Posterior vena cava (tissue), 2 donors: ENCODE results near the gene AAGAB. TPM values are rescaled to one million over a fixed set of nuclear protein-coding genes. Genes with fewer than 3 reads are reported as not detected.

Source experiments
- DNase-seq: peaks from one replicate; pipeline ENCODE4 v3.0.0-alpha.2; 2020; ENCODE audit warnings: low spot score
- intact Hi-C, 2 donors: fragments of 100-400 bp; cut with DNase I; formaldehyde crosslinking; loops; one replicate each; pipeline versions ENCODE4 v1.14.1 to v1.14.2; 2022 to 2023
- total RNA-seq, 2 donors: library from RNA; stranded (reverse); fragmentation: NEBNext Ultra II Directional; extraction: Animal tissue kit (Norgen Biotek cat#: 25700); gene quantifications; one replicate each; pipeline ENCODE4 v1.2.1, GENCODE V29; 2021
- donor health status: DM: yes; HTN: yes; CAD: no.
- donor health status: DM: yes; HTN: yes; CAD: no.

The AAGAB gene
- total RNA-seq, 2 donors from 2014 or later: 27.9 to 29.2 TPM

DNA sequence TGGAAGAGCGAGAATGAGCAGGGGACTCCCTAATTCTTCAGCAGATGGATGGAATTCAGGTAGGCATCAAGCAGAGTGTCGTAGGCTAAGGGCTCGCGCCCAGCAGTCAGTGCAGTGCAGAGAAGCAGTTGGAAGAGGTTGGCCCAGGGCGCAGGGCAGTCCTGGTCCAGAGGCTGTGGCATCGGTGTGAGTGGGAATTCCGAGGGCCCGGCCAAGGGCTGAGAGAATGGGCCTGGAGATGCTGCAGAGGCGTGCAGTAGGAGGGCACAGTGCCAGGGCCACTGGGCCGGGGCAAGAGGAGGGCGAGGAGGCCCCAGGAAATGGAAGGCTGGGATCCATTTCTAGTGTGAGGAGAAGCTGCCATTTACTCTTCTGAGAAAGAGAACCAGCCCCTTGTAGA, 74.4 kb downstream of the AAGAB start:
- intact Hi-C loops: no loop called here
- peak; percentile 56 for DNase-seq

DNA sequence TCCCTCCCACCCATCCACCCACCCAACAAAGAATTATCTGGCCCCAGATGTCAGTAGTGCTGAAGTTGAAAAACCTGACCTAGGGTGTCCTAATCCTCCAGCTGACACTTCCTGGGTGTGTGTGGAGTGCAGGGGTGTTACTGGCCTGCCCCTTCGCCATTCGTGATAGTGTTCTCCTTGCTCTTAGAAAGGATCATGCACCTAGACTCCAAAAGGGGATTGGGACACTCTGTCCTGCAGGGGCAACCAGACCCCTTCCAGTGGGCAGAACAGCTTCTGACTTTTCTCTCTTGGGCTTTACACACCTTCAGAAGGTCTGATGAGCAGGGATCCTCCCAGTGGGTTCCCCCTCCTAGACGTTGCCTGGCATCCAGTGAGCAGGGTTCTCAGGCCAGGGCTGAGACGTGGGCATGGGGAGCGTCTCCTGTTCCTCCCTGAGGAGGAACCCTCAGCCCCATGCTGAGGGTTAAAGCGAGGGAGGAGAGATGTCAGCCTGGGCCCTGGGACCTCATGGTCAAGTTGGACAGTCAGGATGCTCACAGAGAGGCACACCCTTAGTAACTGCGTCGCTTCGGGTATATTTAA, 75.0 kb downstream of the AAGAB start:
- intact Hi-C loops: loop anchor here in 1 of 2 donors (10.0 kb wide), 1 partner anchor 115 kb away; the partner anchor contains the start of gene SMAD3
- DNase-seq: no peak

DNA sequence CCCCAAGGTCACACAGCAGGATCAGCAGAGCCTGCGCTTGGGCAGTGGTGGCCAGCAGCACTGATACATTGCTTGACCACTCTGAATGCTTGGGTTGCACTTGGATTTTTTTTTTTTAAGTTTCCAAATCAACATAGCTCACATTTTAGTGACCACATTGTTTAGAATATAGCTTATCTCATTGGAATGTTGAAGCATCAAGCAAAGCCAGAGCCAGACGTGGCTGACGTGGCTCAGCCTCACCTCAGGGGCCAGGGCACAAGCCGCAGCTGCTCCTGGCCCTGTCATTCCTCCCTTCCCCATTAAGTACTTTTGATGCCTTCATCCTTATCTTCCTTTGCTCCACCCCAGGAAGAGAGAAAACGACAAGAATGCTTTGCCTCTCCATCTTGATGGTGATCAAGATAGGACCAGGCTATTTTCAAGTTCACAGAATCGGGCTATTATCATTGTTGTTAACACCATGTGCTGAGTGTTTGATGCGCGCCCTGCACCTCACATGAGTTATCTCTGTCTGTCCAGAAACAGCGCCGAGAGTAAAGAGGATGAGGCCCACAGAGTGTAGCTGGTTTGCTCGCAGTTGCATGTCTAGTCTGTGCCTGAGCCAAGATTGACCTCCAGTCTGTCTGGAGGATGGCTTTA, 75.8 kb downstream of the AAGAB start:
- intact Hi-C loops: loop anchor here in 1 of 2 donors (10.0 kb wide), 1 partner anchor 114 kb away; the partner anchor contains the start of gene SMAD3
- DNase-seq: no peak

DNA sequence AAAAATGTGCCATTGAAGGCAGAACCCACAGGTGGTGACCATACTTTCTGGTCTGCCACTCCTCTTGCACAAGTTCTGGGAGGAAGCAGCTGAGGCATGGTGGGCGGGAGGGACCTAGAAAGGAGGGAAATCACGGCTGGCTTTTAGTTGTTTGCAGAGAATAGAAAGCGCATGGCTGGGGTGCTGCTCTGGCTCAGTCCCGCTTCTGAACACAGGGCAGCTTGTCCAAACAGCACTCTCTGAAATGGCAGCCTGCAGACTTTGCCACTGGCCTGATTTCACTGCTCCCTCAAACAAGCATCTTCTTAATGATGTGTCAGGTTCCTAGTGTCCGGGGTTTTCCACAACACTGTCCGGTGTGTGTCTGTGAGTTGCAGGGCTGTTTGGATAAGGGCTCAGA, 76.7 kb downstream of the AAGAB start:
- DNase-seq: peak; percentile 64

DNA sequence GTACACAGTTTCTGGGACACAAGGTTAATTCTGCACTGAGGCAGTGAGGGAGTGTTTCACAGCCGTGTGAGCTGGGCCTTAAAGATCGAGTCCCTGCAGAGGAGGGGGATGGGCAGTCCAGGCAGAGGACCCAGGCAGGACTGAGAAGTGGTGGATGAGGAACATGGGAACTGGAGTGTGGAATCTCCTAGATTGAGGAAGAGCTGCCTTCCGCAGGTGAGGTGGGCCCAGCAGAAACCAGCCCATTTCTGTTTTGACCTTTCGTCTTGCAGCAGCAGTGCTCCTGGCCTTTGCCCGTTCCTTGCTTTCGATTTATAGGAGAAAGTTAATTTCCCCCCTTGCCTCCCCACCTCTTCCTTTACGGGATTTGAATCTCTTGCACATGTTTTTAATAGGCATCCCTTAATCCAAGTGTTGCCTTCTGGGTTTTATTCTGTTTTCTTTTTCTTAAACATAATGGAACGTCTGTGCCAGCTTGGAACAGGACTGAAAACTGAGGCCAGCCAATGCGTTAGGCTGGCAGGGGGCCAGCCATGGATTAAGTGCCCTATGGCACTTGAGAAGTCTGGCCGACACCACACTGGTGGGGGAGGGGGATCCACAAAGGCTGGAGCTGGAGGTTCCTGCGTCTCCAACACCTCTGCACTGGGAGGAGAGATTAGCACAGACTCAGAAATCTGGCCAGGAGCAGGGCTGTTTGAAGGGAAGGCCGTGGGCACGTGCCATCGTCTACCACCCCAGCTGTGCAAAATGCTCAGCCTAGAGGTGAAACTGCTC, 78.1 kb downstream of the AAGAB start:
- peak; percentile 48 for DNase-seq
- intact Hi-C loops: loop anchor here in 1 of 2 donors (10.0 kb wide), 1 partner anchor 112 kb away; the partner anchor contains the start of gene SMAD3

More for the DNA sequence above, 76.7 kb downstream of the AAGAB start:
- intact Hi-C loops: loop anchor here in 1 of 2 donors (10.0 kb wide), 1 partner anchor 113 kb away; the partner anchor contains the start of gene SMAD3

DNA sequence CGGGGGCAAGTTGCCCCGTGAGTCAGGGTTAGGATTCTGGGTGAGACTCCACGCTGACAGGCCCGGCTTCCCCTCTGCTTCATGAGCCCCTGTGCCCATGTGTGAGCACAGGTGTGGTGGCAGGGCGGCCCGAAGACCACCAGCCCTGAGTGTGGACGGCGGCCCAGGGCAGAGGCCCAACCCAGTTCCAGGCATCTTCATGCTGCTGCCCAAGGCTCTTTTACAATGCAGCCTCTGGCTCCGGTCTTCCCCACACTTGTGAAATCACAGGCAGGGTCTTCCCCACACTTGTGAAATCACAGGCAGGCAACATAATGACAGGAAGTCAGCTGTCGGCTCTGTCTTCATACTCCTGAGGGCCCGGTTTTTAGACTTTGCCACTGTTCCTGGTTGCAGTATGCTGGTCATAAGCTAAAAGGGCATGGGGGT, 78.8 kb downstream of the AAGAB start:
- intact Hi-C loops: loop anchor here in 1 of 2 donors (10.0 kb wide), 1 partner anchor 111 kb away; the partner anchor contains the start of gene SMAD3
- peak; percentile 85 for DNase-seq

DNA sequence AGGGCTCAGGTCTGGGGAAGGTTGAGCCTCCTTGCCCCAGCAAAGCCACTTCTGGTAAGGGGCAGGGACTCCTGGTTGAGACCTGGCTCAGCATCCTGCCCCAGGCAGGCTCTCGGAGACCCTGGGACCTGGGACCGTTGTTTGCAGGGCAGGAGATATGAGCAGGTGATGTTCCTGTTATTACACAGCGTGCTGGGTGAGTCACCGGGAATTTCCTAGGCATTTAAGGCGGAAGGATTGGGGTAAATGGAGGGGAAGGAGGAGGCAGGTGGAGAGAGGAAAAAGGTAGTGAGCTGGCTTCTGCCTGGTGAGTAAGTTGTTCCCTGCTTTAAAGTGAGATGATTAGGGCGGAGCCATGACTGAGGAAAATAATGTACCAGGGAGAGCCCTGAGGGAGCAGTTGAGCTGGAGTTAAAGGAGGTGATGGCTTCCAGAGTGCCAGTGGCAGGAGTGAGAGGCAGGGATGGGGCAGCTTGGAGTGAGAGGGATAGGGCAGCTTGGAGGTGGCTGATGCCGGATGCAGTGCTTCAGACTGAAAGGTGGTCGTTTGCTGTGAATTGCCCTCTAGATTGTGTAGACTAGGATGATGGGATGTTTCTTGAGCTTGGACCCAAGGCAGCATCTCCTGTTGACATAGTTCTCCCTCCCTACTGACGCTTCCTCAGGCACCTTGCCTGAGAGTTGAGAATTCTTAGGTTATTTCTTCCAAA, 79.4 kb downstream of the AAGAB start:
- intact Hi-C loops: loop anchor here in 1 of 2 donors (10.0 kb wide), 1 partner anchor 110 kb away; the partner anchor contains the start of gene SMAD3

DNA sequence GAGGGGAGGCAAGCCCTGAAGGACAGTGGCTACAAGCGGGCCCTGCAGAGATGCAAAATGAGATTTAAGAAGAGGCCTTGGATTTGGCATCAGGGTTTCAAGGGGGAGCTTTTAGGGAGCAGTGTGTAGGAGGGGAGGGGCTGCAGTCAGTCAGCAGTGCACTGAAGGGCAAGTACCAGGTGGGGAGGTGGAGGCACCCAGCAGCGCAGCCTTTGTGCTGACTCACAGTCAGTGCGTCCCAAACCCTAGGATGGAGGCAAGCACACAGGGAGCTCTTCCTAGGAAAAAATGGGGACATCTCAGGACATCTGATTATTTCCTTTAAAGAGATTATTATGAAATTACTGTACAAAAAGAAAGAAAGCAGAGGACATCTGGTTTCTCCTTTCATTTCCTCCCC, 80.0 kb downstream of the AAGAB start:
- DNase-seq: no peak
- intact Hi-C loops: loop anchor here in 1 of 2 donors (10.0 kb wide), 1 partner anchor 110 kb away; the partner anchor contains the start of gene SMAD3

More for the DNA sequence above, 79.4 kb downstream of the AAGAB start:
- DNase-seq: peak; percentile 73

DNA sequence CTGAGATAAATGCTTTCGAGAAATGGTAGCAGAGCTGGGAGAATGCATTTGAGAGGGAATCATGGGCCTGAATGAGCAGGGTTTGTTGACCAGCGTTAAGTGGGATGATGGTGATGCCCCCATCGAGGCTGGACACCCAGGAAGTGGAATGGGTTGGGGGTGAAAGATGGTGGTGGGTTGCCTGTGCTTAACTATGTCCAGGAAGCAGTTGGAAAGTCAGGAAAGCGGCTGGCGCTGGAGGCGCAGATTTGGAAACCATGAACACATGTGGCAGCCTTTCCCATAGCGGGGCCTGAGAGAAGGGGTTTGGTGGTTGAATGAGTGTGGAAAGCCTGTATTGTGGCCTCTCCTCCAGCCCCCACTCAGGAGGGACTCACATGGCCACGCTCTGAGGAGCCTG, 80.7 kb downstream of the AAGAB start:
- no peak for DNase-seq

DNA sequence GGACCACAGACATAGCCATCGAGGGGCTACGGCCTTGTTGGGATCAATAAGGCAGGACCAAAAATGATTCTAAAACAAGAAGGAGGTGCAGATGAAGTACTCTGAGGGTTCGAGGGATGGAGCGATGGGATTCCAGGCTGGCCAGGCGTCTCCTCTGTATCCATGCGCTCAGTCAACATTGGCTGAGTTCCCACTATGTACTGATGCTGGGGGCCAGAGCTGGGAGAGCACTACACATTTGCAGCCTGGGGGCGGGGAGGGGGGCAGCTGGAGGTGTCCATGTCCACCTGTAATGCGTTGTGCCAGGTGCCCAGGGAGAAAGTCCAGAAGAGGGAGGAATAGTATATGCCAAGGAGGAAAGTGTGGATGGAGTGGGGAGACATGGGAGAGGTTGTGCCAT, 81.5 kb downstream of the AAGAB start:
- DNase-seq: no peak
- intact Hi-C loops: loop anchor here in 1 of 2 donors (10.0 kb wide), 1 partner anchor 108 kb away; the partner anchor contains the start of gene SMAD3

More for the DNA sequence above, 80.7 kb downstream of the AAGAB start:
- intact Hi-C loops: loop anchor here in 1 of 2 donors (10.0 kb wide), 1 partner anchor 109 kb away; the partner anchor contains the start of gene SMAD3

DNA sequence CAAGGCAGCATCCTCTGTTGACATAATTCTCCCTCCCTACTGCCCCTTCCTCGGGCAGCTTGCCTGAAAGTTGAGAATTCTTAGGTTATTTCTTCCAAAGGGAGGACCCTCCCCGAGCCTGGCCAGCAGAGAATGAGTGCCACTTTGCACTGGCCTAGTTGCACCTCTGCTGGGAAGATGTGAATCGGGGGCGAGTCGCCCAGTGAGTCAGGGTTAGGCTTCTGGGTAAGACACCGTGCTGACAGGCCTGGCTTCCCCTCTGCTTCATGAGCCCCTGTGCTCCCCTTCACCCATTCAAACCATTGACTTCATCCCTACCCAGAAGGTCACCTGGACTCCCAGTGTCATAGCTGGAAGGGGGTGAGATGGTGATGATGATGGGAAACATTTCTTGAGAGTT, 82.3 kb downstream of the AAGAB start:
- intact Hi-C loops: loop anchor here in 1 of 2 donors (10.0 kb wide), 1 partner anchor 107 kb away; the partner anchor contains the start of gene SMAD3

DNA sequence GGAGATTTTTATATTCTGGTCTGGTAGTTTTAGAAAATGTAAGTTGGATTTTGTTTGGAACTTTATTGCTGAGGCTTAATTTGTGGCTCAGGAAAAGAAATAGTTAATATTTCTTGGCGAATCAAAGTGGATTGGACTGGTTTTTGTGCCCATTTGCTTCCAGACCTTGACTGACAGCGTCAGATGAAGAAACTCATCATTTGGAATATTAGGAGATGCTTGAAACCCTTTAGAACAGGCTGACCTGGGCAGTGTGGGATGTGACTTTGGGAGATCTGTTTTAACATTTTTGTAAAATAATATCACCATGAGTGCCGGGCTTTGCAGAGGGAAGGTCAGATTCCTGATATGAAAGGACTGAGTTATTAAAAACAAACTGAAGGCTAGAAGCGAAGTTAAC, 83.0 kb downstream of the AAGAB start:
- DNase-seq: no peak
- intact Hi-C loops: loop anchor here in 1 of 2 donors (10.0 kb wide), 1 partner anchor 107 kb away; the partner anchor contains the start of gene SMAD3

More for the DNA sequence above, 82.3 kb downstream of the AAGAB start:
- DNase-seq: peak; percentile 64

DNA sequence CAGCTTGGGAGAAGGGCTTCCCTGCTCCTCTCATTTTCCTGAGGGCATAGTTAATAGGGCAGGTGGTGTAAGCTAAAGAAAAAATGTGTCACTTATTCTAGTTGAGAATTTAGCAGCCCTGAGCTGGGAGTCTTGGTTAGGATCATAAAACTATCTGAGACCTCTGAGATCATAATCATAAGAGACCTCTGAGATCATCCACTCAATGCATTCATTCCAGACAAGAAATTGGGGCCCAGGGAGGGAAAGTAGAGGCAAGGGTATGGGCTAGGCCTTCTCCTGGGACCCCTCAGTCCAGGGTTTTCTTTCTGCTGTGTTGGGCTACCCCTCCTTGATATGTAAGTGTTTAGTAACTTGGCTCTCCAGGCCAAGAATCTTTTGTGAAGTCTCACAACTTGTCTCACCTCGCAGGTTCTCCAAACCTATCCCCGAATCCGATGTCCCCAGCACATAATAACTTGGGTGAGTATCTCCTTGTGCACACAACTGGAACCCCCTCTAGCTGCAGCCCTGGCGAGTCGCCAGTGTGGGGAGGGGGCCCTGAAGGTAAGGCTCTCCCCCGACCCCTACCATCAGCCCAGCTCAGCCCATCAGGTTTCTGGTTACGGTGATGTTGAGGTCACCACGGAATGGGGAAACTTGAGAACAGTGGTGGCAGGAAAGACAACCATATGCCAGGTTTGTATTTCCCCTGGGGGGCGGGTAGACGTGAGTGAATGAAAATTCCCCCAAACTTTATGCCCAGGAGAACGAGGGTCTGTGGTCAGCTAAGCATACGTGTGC, 84.1 kb downstream of the AAGAB start:
- intact Hi-C loops: loop anchor here in 1 of 2 donors (10.0 kb wide), 1 partner anchor 106 kb away; the partner anchor contains the start of gene SMAD3
- no peak for DNase-seq

DNA sequence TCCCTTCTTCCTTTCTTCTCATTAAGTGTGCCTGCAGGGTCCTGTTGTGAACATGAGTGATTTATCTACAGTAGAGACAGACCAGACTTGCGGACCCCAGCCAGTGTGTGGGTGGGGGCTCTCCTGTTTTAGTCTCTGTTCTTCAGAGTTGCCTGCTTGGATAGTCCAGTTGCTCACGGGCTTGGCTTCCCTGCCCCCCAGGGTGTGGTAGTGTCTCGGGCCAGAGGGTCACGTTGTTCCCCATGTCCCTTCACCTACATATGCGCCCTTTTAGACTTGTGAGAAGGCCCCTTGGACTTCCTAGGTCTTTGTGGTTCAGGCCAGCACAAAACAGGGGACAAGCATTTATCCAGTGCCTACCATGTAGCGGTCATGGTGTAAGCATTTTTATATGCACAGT, 85.8 kb downstream of the AAGAB start:
- intact Hi-C loops: no loop called here
- DNase-seq: no peak

DNA sequence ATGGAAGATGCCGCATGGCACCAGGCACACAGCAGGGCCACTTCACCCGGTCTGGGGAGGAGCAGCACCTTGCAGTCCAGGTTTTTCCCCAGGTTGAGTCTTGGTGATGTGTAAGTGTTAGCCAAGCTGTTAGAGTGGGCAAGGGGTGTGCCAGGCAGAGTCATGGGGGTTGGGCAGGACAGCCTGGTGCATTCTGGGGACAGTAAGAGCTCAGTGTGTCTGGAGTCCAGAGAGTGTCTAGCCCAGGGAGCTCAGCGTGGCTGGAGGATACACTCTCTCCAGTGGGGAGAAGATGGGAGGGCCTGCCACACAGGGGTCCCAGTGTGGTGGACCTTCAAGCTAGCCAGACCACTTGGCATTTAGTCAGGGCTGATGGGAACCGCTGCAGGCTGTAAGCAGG, 87.4 kb downstream of the AAGAB start:
- peak; percentile 63 for DNase-seq
- intact Hi-C loops: no loop called here

DNA sequence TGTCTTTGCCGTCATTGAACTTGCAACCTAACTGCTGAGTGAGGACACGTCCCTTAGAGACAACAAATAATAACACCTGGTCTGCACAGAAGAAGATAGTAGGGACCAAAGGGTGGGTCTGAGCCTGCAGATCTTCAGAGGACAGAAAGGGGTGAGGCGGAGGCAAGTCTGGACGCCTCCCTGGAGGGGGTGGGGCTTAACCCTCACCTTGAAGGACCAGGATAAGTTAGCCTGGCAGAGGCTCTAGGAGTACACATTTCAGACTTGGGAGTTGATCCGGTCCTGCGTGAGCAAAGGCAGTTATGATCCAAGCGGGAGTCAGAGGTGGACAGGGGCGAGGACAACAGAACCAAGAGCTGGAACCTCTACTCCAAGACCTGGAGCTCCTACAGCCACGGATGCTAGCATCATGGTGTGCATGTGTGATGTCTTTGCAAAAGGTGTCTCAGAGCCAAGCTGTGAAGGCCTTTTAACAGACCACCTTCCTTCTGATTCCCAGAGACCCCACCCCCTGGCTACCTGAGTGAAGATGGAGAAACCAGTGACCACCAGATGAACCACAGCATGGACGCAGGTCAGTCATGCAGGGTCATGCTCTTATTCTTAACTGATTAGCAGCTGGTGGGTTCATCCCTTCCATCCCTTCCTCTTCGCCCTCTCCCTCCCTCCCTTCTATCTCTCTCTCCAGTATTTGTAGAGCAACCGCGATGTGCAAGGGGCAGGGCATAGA, 88.0 kb downstream of the AAGAB start:
- intact Hi-C loops: no loop called here
- DNase-seq: peak; percentile 51
